ENCODE data around the gene PRELID2.

DNA sequence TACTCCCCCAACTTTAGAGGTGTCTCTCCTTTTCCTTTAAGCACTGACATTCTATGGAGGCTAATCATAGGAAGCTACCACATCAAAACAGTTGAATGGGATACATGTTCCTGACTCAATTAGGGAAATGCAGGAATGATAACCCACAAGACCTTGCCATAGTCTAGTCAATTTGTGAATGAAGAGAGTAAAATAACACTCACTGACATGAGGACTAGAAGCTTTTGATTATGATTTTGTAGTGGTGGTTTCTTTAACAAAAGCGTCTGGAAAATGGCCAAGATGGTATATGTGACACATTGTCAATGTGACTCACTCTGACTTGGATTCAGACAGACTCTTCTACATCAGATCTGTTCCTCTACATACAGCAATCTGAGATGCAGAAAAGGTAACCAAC lies 13.7 kb upstream of the PRELID2 start:
- TF ChIP-seq POLR2AphosphoS5 (IDR thresholded peaks at IDR 0.05; ENCODE audit: low read depth, low read length) (no peak), POLR2A (IDR thresholded peaks at IDR 0.05; ENCODE audit: low read depth, low read length) (no peak), TAF1 (IDR thresholded peaks at IDR 0.05; ENCODE audit: low read depth, low read length) (no peak), PAX5 (IDR thresholded peaks at IDR 0.05; ENCODE audit: insufficient read depth, low read length, severe bottlenecking) (no peak)
